A549 (cell line): ENCODE data around the gene ATXN10.

Experiments used
- CTCF ChIP-seq: fragments of >200 bp; sonication (Bioruptor Twin); formaldehyde crosslinking; IDR thresholded peaks from 3 replicates; pipeline ENCODE4 v1.5.1; 2016
- ELK1 ChIP-seq: fragments of 150-350 bp; IDR thresholded peaks from 2 replicates; pipeline ENCODE4 v1.6.1; 2014; ENCODE audit warnings: low read depth, mild to moderate bottlenecking, low read length
- EP300 ChIP-seq, 2 experiments: fragments of >200 bp; sonication (Bioruptor Twin); formaldehyde crosslinking; IDR thresholded peaks; 2 replicates in 1 of 2; 3 replicates in 1 of 2; pipeline ENCODE4 v1.6.1; 2016 to 2017
- POLR2A ChIP-seq: IDR thresholded peaks from 2 replicates; pipeline ENCODE4 v1.6.1; 2012; ENCODE audit warnings: mild to moderate bottlenecking, low read length

- TF ChIP-seq CTCF (no peak), POLR2A (no peak), ELK1 (no peak), EP300 (IDR thresholded peaks at IDR 0.05) (no peak)
Measured at GRCh38 chr22:45777852-45778375, 106.3 kb downstream of the ATXN10 start.
